ENCODE measurements around the gene ADCY2.

Gene ADCY2

DNA sequence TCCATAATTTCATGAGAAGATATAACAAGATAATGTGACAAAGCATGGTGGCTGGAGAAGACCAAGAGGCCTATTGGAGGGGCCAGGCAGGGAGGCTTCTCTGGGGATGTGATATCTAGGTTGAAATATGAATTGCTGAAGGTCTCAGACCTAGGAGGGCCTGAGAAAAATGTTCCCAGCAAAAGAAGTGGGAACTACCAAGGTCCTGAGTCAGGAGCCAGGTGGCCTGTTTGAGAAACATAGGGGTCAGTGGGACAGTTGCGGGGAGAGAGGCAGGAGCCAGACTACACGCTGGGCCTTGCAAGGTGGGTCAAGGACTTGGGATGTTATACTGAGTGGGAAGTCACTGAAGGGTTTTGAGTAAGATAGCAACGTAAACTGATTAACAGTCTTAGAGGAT is 238.9 kb downstream of the ADCY2 start:
- CTCF ChIA-PET: no interaction called here
- POLR2A ChIA-PET: no interaction called here
- TF ChIP-seq, protein P1, sequence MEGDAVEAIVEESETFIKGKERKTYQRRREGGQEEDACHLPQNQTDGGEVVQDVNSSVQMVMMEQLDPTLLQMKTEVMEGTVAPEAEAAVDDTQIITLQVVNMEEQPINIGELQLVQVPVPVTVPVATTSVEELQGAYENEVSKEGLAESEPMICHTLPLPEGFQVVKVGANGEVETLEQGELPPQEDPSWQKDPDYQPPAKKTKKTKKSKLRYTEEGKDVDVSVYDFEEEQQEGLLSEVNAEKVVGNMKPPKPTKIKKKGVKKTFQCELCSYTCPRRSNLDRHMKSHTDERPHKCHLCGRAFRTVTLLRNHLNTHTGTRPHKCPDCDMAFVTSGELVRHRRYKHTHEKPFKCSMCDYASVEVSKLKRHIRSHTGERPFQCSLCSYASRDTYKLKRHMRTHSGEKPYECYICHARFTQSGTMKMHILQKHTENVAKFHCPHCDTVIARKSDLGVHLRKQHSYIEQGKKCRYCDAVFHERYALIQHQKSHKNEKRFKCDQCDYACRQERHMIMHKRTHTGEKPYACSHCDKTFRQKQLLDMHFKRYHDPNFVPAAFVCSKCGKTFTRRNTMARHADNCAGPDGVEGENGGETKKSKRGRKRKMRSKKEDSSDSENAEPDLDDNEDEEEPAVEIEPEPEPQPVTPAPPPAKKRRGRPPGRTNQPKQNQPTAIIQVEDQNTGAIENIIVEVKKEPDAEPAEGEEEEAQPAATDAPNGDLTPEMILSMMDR (IDR thresholded peaks at IDR 0.05; ENCODE audit: control extremely low read depth, extremely low read depth, low read depth, missing control alignments): no peak

DNA sequence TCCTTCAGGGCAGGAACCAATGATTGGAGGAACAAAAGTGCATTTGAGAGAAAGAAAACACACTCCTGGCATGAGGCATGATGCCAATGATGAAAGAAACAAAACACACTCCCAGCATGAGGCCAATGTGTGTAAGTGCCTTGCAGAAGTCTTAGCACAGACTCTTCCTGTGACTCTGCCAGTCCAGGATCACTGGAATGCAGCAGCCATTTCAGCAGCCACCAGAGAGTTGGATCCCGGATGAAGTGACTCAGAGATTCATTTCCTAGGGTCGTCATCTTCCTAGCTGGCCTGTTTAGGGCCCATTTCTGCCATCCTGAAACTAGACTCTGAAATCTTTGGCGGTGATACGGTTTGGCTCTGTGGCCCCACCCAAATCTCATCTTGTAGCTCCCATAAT is 242.5 kb downstream of the ADCY2 start:
- POLR2A ChIA-PET: no interaction called here
- CTCF ChIA-PET: no interaction called here
- no peak for DNase-seq (ENCODE audit: extremely low spot score)
- TF ChIP-seq, protein P1 (IDR thresholded peaks at IDR 0.05; ENCODE audit: control extremely low read depth, extremely low read depth, low read depth, missing control alignments): no peak

More for the DNA sequence above, 238.9 kb downstream of the ADCY2 start:
- no peak for DNase-seq (ENCODE audit: extremely low spot score)

DNA sequence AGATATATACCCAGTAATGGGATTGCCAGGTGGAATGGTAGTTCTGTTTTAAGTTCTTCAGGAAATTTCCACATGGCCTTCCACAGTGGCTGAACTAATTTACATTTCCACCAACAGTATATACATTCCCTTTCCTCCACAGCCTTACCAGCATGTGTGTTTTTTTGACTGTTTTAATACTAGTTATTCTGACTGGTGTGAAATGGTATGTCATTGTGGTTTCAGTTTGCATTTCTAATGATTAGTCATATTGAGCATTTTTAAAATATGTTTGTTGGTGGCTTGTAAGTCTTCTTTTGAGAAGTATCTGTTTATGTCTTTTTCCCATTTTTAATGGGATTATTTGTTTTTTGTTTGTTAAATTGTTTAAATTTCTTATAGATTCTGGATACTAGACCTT is 246.1 kb downstream of the ADCY2 start:
- TF ChIP-seq, protein P1 (IDR thresholded peaks at IDR 0.05; ENCODE audit: control extremely low read depth, extremely low read depth, low read depth, missing control alignments): no peak
- POLR2A ChIA-PET: no interaction called here
- CTCF ChIA-PET: no interaction called here
- DNase-seq (ENCODE audit: extremely low spot score): no peak

DNA sequence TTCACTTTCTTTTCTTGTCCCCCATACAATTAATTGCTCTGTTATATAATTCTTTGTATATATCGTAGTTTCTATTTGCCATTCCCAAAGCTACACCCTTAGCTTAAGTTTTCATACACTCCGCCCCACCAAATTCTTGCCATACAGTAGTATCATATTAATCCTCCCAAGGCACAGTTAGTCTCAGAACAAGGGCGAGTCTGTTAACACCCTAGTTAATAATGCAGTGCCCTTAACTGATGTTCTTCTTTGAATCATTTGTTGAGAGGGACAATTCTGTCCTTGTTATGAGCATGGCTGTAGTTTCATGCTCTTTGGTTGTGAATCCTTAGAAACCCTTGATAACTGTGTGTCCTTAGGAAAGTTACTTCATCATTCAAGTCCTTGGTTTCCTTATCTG is 248.8 kb downstream of the ADCY2 start:
- DNase-seq (ENCODE audit: extremely low spot score): no peak
- TF ChIP-seq, protein P1 (IDR thresholded peaks at IDR 0.05; ENCODE audit: control extremely low read depth, extremely low read depth, low read depth, missing control alignments): no peak
- ChIA-PET POLR2A (no interaction called here), CTCF (no interaction called here)

DNA sequence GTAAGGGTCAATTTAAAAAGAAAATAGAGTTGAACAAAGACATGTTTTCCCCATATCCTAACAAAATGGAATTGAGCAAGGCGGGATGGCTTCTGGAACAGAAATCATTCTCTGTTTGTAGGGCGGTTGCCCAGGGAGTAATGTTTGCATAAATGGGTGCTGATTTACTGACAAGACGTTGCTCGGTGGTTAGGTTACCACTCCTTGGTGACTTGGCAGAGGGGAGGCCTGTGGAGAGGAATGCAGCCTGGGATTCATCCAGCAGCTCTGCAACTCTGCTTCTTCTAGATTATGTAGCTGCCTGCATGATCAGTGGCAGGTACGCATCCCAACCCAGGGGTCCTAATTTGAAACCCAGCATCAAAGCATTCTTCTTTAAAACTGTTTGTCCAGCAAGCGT is 254.8 kb downstream of the ADCY2 start:
- TF ChIP-seq, protein P1 (IDR thresholded peaks at IDR 0.05; ENCODE audit: control extremely low read depth, extremely low read depth, low read depth, missing control alignments): no peak
- ChIA-PET CTCF (no interaction called here), POLR2A (no interaction called here)
- DNase-seq (ENCODE audit: extremely low spot score): no peak

DNA sequence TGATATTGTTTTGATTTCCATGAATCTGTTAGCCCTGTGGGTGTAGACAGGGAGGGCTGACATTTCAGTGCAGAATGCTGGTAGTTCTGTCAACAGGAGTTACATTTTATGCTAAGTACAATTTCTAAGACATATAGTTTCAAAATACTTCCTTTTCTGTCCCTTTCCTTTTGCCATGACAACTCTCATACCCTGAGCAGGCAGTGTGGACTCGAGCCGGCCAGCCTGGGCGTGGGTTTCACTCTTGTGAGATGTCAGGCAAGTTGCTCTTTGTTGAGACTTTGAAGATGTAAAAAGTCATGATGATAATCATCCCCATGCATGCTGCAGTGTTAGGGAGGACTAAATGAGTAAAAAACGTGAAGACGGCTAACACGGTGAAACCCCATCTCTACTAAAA is 257.1 kb downstream of the ADCY2 start:
- no peak for DNase-seq (ENCODE audit: extremely low spot score)
- TF ChIP-seq, protein P1 (IDR thresholded peaks at IDR 0.05; ENCODE audit: control extremely low read depth, extremely low read depth, low read depth, missing control alignments): no peak
- ChIA-PET POLR2A (no interaction called here), CTCF (no interaction called here)

DNA sequence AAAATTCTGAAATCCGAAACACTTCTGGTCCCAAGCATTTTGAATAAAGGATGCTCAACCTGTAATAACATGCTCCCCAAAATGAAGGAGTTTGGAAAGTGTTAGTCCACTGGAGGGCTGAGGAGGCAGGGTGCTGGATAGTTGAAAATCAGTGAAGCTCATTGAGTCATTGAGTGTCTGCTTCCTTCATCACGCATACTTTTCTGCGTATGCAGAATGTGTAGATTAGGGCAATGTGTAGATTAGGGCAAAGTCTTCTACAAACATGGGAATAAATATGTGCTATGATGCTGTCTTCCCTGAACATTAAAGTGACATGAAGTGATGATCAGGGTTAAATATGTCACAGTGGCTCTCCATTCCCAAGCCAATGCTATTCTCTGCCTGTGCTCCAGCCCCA is 261.2 kb downstream of the ADCY2 start:
- TF ChIP-seq, protein P1 (IDR thresholded peaks at IDR 0.05; ENCODE audit: control extremely low read depth, extremely low read depth, low read depth, missing control alignments): no peak
- POLR2A ChIA-PET: no interaction called here
- CTCF ChIA-PET: no interaction called here
- no peak for DNase-seq (ENCODE audit: extremely low spot score)
